Stimulated activated naive CD4-positive, alpha-beta T cell (primary cell): ENCODE measurements around the gene PLRG1.
"Not testable (repeated sequence)": the region's sequence is repeated elsewhere in the genome, so short reads cannot be mapped to it uniquely, and the experiment has no call there.

Source experiments
- DNase-seq, 6 experiments: peaks; one replicate each; lab custom pipeline; 2025; lab: John Stamatoyannopoulos, UW

Gene PLRG1

DNA sequence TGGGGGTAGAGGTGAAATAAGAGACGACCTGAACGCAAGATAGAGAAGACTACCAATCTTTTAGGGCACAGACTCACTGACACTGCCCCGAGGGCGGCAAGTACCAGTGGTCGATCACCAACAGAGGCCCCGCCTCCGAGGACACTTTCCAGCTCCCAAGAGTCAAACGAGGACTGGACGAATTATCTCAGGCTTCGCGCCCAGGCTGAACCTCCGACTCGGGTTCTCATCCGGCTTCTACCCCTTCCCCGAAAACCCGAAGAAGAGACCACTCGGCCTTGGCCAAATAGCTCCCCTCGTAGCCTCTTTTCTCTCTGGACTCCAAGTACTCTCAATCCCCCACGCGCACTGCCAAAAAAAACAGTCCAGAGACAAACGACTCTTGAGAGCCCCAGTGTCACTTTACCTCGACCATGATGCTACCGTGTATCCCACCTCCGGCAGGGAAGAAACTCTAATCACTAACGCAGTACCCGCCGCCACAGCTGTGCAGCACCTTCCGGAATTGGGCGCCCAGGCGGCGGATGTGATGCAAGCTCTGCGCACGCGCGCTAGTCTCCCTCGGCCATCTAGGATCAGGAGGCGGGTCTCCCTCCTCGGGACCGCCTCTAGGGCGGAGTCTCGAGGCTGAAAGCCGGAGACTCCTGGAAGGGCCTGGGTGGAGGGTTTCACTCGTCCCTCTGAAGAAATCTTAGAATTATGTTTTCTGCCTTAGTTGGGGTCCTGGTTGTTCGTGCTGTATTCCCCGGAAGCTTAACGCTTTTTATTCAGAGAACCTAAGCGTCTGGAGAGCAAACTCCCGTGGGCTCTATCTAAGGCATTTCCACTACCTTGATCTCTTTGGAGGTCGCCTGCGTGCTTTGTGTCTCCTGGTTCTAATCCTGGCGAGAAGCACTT lies at the start of gene PLRG1:
TSS of gene PLRG1 (minus strand) at position 507 of the 897 bp plus-strand sequence. CDS start at position 415, 92 bp downstream.
- peak; percentile 89 to 95 (median 94) for DNase-seq

DNA sequence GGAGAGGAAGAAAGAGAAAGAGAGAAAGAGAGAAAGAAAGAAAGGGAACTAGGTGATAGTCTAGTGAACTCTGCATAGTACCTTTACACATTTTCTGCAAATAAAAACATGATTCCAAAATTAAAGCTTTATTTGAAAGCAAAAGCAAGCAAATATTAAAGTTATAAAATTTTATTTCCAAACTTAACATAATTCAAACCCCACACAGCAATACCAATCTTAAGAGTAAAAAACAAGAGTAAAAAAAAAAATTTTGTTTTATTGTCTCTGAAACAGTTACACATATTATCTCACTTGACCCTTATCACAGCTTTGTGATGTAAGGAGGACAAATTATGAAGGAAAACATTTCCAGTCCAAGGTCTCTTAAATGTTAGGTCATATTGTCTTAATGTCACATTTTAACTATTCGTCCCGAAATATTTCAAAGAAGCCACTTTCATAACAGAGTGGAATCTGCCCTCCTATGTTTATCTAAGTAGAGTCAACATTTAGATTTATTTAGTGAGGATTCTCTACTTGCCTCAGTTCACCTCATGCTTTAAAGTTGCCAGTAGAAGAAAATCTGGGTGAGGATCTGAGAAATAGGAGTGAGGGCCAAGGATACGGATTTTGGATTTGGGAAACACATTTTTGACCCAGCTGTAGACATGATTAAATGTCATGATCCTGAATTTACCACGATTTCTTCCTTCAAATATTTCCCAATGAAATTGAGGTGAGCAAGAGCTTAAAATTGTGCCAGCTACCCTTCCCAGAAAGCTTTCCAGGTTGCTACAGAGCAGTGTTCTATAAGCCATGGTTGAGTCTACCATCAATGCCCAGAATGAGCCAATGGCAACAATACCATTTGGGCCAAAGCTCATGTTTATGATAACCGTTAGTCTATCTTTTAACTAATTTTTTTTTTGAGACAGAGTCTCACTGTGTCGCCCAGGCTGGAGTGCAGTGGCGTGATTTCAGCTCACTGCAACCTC lies 47.9 kb upstream of the PLRG1 start:
- DNase-seq, result no peak

DNA sequence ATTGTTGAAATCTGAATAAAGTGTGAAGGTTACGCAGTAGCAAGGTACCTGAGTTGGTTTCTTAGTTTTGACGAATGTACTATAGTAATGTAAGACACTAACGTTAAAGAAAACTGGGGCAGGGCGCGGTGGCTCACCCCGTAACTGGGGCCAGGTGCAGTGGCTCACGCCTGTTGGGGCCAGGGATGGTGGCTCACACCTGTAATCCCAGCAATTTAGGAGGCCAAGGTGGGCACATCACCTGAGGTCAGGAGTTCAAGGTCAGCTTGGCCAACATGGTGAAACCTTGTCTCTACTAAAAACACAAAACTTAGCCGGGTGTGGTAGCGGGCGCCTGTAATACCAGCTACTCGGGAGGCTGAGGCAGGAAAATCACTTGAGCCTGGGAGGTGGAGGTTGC lies 47.1 kb upstream of the PLRG1 start:
- not testable (repeated sequence) for DNase-seq

DNA sequence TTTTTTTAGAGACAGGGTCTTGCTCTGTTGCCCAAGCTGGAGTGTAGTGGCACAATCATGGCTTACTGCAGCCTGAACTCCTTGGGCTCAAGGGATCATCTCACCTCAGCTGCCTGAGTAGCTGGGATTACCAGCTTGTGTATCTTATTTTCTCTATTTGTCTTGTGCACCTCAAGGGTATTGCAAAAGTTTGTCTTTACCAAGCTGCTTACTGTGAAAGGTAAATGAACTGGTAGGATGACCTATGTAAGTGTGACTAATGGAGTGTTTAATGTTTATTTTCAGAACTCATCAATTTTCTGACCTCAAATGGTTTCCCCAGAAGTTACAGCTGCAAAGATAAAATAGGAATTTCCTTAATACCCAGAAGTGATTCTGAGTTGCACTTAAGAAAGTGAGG lies 45.6 kb upstream of the PLRG1 start:
- no peak for DNase-seq

DNA sequence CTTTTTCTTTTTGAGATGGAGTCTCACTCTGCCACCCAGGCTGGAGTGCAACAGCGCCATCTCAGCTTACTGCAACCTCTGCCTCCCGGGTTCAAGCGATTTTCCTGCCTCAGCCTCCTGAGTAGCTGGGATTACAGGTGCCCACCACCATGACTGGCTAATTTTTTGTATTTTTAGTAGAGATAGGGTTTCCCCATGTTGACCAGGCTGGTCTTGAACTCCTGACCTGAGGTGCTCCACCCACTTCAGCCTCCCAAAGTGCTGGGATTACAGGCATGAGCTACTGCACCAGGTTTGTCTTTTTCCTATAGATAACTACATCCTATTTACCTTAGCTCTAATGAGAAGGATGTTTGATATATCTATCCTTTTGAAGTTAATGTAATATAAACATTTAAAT lies 44.1 kb upstream of the PLRG1 start:
- DNase-seq, result not testable (repeated sequence)

DNA sequence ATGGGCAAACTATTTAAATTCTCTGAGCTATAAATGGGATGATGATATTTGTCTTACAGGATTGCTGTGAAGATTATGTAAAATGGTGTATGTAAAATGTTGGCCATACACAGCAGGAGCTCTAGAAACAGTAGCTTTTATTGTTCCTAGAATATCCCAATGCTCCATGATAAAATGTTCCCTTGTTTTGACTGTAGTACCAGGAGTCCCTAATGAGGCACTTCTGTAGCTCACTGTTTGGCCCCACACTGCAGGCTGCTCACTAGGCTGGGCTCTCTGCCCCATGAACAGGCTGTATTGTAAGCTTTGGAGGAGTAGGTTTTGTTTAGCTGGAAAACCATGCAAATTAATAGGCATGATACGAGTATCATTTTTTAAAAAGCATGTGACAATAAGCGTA lies 43.7 kb upstream of the PLRG1 start:
- no peak for DNase-seq

DNA sequence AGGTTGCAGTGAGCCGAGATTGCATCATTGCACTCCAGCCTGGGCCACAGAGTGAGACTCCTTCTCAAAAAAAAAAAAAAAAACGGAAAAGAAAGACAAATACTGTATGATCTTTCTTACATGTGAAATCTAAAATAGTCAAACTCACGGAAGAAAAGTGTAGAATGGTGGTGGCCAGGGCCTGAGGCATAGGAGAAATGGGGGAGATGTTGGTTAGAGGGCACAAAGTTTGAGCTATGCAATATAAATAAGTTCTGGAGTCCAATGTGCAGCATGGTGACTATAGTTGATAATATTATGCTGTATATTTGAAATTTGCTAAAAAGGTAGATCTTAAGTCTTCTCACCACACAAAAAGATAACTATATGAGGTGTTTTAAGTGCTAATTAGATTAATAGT lies 41.7 kb upstream of the PLRG1 start:
- no peak for DNase-seq

DNA sequence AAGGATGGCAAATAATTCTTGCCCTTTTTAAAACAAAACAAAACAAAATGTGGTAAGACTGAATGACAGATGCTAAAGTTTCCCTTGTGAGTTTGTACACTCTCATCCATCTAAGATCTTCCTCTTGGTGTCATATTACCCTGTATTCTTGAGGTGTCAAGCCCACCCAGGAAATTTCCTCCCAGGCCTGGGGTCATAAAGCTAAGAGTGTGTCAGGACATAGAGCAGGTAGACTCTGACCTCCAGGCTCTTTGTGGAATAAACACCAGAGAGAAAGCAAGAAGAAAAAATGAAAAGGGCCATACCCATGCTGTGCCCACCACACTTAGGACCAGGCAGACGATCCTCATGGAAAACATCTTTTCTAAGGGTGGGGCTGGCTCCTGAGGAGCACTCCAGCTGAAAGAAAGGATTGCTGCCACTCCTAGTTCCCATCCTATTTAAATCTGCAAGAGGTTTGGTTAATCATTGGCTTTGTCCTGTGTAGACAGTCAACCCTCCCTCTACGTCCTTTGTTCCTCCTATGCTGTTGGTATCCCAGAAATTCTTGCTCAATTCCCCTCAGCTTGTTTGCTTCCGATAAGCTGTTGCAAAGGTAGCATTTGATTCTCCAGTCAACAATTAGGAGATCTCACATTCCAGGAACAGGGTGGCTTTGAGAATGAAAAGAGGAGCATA lies 40.3 kb upstream of the PLRG1 start, which contains the start of gene FGA:
TSS of gene FGA (minus strand) at position 414 of the 678 bp plus-strand sequence. CDS start at position 359, 55 bp downstream.
- no peak for DNase-seq

DNA sequence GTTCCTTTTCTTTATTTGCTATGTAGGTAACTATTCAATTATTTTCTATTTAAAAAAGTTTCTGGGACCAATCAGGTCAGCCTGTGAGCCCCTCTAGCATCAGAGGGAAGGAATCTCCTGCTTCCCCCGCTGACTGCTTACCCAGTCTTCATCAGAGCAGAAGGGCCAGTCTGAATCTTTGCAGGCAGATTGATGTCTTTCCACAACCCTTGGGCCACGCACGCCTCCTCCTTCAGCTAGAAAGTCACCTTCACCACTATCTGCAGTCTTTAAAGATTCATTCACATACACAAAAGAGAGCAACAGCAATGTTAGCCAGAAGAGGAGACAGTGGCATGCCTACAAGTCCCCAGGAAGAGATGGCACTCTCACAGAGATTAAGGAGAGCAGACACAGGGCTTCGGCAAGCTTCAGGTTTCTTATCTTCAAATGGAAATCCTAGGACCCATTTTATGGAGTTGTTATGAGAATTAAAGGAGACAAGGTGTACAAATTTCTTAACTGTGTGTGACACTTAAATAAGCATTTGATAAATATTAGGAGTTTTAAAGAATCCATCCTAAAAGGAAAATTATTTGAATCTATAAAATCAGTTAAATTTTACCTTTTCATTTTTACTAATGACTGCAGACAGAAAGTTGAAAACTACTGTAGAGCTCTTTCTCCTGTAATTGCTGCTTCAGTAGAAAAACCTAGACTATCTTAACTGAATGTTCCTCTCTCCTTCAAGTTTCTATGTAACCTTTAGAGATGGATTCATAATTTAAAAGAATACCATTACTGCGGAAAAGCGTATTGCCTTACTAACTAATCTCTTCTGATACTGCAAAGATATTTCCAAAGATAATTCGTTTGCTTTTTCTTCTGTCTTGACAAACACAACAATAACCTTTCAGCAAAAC lies 39.3 kb upstream of the PLRG1 start:
- no peak for DNase-seq

DNA sequence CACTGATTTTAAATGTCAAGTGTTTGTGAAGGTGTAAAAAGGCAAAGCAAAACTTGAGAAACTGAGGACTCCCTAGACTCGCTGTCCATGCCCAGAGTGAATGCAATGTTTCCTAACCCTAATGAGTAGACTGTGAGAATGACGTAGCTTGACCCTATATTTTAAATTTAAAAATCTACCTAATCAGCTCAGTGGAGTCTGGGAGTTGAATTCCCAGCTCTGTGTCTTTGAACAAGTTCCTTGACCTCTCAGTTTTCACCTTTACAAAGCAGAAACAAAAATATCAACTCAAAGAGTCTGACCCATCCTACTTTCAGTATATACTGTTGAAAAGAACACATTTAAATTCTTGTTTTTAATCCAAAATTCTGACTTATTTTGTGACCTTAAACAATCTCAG lies 38.0 kb upstream of the PLRG1 start:
- DNase-seq, result no peak

DNA sequence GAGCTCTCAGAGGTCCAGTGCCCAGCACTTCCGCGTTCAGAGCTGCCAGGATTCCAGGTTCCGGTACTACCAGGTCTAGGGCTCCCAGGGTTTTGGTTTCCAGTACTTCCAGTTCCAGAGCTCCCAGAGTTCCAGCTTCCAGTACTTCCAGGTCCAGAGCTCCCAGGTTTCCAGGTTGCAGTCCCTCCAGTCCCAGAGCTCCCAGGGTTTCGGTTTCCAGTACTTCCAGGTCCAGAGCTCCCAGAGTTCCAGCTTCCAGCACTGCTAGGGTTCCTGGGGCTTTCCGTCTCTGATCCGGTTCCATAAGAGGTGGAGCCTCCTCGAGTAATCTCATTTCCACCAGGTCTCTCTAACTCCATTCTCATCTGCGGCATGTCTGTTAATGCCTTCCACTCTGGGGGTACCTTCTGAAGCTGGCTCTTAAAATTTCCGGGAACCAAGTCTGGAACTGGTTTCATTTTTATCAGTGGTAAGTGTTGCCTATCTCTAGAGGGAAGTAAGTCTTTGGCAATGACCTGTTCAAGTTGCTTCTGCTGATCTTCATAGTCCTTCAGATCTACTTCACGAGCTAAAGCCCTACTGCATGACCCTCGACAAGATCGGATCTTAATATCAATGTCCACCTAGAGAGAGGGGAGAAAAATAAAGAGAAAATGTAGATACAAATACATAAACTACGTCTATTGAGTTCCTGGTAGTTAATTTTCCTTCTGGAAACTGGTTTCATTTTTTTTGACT lies 36.3 kb upstream of the PLRG1 start:
- DNase-seq, result no peak

DNA sequence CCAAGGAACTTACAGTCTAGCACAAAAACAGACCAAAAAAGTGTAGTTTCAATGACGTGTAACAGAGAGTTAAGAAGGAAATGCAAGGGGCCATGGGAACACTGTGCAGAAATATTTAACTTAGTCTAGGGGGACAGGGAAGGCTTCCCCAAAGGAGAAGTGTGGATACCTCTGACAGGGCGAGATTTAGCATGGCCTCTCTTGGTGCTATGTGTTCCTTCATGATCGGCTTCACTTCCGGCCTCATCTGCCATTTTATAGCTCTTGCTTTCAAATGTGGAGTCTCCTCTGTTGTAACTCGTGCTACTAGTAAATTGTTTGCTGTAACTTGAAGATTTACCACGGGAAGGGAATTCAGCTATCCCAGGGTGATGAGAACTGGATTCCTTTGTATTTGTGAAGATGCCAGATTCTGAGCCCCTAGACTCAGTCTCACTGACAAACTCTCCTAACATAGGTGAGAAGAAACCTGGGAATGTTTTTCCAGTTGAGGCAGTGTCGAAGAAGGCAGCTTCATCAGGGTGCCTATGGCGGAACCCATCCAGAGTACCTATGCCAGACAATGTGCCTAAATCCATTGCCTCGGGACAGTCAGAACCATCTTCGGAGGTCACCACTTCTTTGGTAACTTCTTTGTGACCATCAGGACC lies 35.3 kb upstream of the PLRG1 start:
- DNase-seq, result no peak

DNA sequence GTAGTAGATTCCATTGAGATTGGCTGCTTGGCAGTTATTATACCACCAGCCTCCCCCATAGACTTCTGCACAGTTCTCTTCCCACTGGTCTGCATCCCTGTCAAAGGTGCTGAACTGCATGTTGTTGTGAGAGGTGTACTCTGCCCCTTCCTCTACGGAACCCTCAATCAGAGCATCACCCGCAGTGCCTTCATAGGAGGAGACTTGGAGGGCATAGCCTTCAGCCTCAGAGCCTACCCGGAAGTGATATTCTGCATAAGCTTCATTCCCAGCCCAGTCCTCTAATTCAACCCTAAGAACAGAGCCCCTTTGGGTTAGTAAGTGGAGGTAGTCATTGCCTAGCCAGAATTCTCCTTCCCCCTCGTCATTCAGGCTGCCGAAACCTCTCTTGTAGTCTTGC lies 34.1 kb upstream of the PLRG1 start:
- no peak for DNase-seq

DNA sequence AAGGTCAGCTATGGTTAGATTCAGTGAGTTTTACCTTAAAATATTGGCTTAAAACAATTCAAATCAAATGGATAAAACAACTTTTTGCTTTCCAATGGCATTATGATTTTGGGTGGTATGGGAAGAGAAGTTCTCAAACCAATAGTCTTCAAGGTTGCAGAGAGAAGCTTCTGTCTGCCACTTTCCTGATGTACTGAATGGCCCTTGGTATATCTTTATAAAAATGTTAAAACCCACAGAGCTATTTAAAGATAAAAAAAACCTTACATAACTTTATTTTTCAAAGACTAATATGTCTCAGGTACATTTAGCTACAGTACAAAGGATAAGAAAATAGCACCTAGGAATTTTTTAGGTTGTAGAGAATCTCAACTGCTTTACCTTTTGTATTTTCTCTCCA lies 33.5 kb upstream of the PLRG1 start:
- no peak for DNase-seq

DNA sequence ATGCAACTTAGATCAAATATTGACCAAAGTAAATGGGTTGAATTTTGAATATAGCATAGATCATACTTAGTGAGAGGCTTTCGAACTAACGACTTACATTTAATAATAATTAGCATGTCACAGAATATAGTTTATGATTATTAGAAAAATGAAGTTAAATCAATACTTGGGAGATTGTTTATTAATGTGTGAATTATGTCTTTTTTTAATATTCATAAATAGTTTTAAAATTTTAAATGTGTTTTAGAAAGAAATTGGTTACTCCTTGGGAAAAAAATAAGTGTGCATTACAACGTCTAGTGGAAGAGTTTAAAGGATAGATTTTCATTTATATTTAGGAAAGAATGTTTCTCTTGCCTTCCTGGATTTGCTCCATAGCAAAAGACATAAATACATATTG lies 33.0 kb upstream of the PLRG1 start:
- DNase-seq, result no peak

DNA sequence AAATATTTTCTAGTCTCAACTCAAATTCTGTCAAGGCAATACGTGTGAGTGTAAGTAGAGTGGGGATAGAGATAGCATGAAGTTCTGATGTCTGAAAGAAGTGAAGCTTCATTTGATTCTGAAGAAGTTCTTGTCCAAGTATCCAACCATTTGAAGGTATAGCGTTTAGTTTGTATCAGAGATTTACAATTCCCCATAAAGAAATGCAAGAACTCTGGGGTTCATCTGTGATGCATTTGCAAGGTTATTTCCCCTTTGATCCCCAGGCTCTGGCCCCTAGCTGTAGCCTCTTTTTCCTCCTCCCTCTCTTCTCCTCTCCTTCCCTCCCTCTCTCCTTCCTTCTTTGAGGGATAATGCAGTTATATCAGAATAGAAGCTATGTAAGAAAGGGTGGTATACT lies 32.5 kb upstream of the PLRG1 start:
- no peak for DNase-seq

DNA sequence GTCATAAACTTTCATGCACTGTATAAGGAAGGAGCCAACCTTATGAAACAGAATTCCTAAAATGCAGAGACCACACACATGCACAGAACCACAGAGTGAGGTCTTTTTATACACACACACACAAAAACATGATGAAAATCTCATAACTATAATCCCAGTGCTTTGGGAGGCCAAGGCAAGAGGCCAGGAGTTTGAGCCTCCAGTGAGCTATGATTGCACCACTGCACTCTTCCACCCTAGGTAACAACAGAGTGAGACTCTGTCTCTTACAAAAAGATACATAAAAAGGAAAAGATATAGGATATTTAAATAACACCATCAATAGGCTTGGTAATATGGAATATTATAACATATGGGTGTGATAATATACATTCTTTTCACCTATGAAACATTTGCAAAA lies 29.7 kb upstream of the PLRG1 start:
- no peak for DNase-seq

DNA sequence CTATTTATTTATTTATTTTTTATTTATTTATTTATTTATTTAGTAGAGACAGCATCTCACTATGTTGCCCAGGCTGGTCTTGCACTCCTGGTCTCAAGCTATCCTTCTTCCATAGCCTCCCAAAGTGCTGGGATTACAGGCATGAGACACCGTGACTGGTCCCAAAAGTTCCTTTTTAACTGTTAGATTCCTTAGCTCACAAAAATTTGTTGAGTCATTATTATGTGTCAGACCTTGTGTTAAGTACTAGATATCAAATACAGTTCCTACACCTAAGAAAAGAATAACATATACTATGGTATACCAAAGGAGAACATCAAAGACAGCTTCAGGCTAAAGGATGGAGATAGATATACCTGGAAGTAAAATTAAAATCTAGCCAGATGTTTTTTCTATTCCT lies 28.7 kb upstream of the PLRG1 start:
- DNase-seq, result no peak

DNA sequence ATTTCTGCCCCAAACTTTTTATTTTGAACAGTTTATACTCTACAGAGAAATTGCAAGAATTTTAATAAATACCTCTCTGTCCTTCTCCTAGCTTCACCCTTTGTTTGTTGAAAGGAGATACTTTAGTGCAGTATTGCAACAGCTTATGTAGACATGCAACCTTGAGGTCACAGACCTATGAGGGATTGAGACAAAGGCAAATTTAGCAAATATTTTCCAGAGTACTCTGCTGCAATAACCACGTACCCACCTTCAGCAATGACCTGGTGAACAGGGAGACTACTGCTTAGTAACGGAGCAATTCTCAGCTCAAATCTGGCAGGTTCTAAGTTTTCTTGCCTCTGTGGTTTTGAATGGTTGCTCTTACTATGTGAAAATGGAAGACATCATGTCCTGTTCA lies 27.1 kb upstream of the PLRG1 start:
- no peak for DNase-seq

DNA sequence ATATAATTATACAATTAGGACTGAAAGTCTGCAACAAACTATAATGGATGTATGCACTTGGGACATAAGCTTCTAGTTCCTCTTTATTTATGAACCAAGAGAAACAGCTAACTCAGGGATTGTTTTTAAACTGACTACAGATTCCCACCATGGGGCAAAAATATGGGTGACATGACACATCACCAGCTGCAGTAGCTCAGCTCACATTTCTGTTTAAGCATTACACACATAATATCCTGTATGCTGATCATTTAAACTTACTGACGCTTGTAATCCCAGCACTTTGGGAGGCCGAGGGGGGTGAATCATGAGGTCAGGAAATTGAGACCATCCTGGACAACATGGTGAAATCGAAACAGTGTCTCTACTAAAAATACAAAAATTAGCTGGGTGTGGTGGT lies 24.1 kb upstream of the PLRG1 start:
- DNase-seq, result no peak
